Measurements from ENCODE around the gene TRIM52. TPM values are rescaled to one million over a fixed set of nuclear protein-coding genes. Genes with fewer than 3 reads are reported as not detected.

Gene TRIM52
- total RNA-seq, 1 experiment from 2014 or later = 7.8 TPM

GRCh38 chr5:181261320-181262049 lies 542 bp upstream of the TRIM52 start (continued):
- TF ChIP-seq AFF4 (CRISPR knock-in tag; IDR thresholded peaks at IDR 0.05; ENCODE audit: borderline replicate concordance) (no peak), EMX1 (CRISPR knock-in tag; IDR thresholded peaks at IDR 0.05) (no peak), USF2 (CRISPR knock-in tag; IDR thresholded peaks at IDR 0.05) (no peak), JUN (CRISPR knock-in tag; IDR thresholded peaks at IDR 0.05) (no peak), RELA (CRISPR knock-in tag; IDR thresholded peaks at IDR 0.05; ENCODE audit: borderline replicate concordance) (no peak; the same call in 1 of the 2 replicates), ZNF232 (CRISPR knock-in tag; IDR thresholded peaks at IDR 0.05) (0 out of 2 replicates have a peak, but pooled peaks have one; percentile 28), ZNF425 (CRISPR knock-in tag; conservative IDR thresholded peaks at IDR 0.05) (no peak), CDX4 (CRISPR knock-in tag; IDR thresholded peaks at IDR 0.05; ENCODE audit: borderline replicate concordance) (no peak), ZNF281 (CRISPR knock-in tag; IDR thresholded peaks at IDR 0.05) (no peak), ATF3 (CRISPR knock-in tag; conservative IDR thresholded peaks at IDR 0.05) (no peak), HMGXB4 (CRISPR knock-in tag; IDR thresholded peaks at IDR 0.05) (peak; percentile 18; the same call in 1 of the 2 replicates), NFYB (CRISPR knock-in tag; conservative IDR thresholded peaks at IDR 0.05; ENCODE audit: low read depth) (no peak), E2F5 (CRISPR knock-in tag; IDR thresholded peaks at IDR 0.05) (no peak; the same call in 1 of the 2 replicates), MYBL2 (CRISPR knock-in tag; IDR thresholded peaks at IDR 0.05) (peak; percentile 61; the same call in 1 of the 2 replicates), CREB1 (CRISPR knock-in tag; IDR thresholded peaks at IDR 0.05) (no peak), SP1 (CRISPR knock-in tag; conservative IDR thresholded peaks at IDR 0.05) (peak; percentile 60), TEAD1 (CRISPR knock-in tag; IDR thresholded peaks at IDR 0.05) (peak; percentile 24), ESRRA (CRISPR knock-in tag; IDR thresholded peaks at IDR 0.05; ENCODE audit: borderline replicate concordance) (no peak), E2F4 (CRISPR knock-in tag; IDR thresholded peaks at IDR 0.05; ENCODE audit: borderline replicate concordance, low read depth) (0 out of 2 replicates have a peak, but pooled peaks have one; percentile 33), MLX (CRISPR knock-in tag; IDR thresholded peaks at IDR 0.05) (0 out of 2 replicates have a peak, but pooled peaks have one; percentile 14)
